ENCODE measurements around the gene ZNF845.

- TF ChIP-seq, protein P1, sequence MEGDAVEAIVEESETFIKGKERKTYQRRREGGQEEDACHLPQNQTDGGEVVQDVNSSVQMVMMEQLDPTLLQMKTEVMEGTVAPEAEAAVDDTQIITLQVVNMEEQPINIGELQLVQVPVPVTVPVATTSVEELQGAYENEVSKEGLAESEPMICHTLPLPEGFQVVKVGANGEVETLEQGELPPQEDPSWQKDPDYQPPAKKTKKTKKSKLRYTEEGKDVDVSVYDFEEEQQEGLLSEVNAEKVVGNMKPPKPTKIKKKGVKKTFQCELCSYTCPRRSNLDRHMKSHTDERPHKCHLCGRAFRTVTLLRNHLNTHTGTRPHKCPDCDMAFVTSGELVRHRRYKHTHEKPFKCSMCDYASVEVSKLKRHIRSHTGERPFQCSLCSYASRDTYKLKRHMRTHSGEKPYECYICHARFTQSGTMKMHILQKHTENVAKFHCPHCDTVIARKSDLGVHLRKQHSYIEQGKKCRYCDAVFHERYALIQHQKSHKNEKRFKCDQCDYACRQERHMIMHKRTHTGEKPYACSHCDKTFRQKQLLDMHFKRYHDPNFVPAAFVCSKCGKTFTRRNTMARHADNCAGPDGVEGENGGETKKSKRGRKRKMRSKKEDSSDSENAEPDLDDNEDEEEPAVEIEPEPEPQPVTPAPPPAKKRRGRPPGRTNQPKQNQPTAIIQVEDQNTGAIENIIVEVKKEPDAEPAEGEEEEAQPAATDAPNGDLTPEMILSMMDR (conservative IDR thresholded peaks at IDR 0.05; ENCODE audit: low read length) = no peak
- TF ChIP-seq EZH2phosphoT487 (IDR thresholded peaks at IDR 0.05; ENCODE audit: borderline replicate concordance, low read depth, low read length) = no peak
Measured at GRCh38 chr19:53311897-53312296, 21.7 kb upstream of the ZNF845 start.
